ENCODE results near the gene ELFN1.

Gene ELFN1

GRCh38 chr7:1632916-1633785 is 36.9 kb upstream of the ELFN1 start:
- no peaks in the 10 kb centered on the region for H3K4me1 ChIP-seq (ENCODE audit: control insufficient read depth in 1 of 2, insufficient read depth in 1 of 2, low read depth in 1 of 2, low read length in 1 of 2)
- H3K27me3 ChIP-seq, result peaks cover 17% of the 10 kb centered on the region
- no peak overlapping the region for H3K27ac ChIP-seq
- H3K9me3 ChIP-seq, result no peaks in the 10 kb centered on the region
- no peak overlapping the region for H3K4me3 ChIP-seq (ENCODE audit: low read depth in 1 of 2, low read length in 1 of 2)
- H3K36me3 ChIP-seq, result no peaks in the 10 kb centered on the region
- no peak for TF ChIP-seq CTCF (IDR thresholded peaks at IDR 0.05)

DNA sequence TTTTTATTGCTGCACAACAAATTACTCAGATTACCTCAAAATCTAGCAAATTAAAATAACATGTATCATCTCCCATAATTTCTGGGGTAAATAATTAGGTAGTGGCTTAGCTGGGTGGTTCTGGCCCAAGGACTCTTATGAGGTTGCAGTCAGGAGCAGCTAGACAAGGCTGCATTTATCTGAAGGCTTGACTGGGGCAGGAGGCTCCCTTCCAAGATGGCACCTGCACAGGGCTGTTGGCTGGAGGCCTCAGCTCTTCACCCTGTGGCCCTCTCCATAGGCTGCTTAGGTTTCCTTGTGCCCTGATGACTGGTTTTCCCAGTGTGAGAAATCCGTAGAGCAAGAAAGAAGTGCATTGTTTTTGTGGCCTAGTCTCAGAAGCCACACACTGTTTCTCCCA is 34.7 kb upstream of the ELFN1 start:
- H3K27me3 ChIP-seq, result peaks cover 13% of the 10 kb centered on the region
- H3K27ac ChIP-seq, result no peak overlapping the region
- no peak overlapping the region for H3K4me3 ChIP-seq (ENCODE audit: low read depth in 1 of 2, low read length in 1 of 2)
- no peaks in the 10 kb centered on the region for H3K36me3 ChIP-seq
- no peak for TF ChIP-seq CTCF (IDR thresholded peaks at IDR 0.05)
- no peaks in the 10 kb centered on the region for H3K4me1 ChIP-seq (ENCODE audit: control insufficient read depth in 1 of 2, insufficient read depth in 1 of 2, low read depth in 1 of 2, low read length in 1 of 2)
- no peaks in the 10 kb centered on the region for H3K9me3 ChIP-seq

DNA sequence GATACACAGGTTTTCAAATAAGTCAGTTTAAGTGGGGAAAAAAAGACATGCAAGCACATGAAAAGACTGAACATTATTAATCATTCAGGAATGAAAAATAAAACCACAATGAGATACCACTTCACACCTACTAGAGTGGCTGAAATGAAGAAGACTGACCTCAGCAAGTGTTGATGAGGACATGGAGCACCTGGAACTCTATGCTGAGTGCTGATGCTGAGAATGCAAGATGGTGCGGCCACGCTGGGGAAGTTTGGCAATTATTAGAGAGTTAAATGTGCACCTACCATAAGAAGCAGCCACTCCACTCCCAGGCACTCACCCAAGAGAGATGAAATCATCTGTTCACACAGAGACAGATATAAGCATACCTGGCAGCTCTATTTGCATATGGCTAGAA is 32.9 kb upstream of the ELFN1 start:
- H3K9me3 ChIP-seq, result no peaks in the 10 kb centered on the region
- H3K27ac ChIP-seq, result no peak overlapping the region
- no peak overlapping the region for H3K4me3 ChIP-seq (ENCODE audit: low read depth in 1 of 2, low read length in 1 of 2)
- peaks cover 13% of the 10 kb centered on the region for H3K27me3 ChIP-seq
- H3K36me3 ChIP-seq, result no peaks in the 10 kb centered on the region
- no peak for TF ChIP-seq CTCF (IDR thresholded peaks at IDR 0.05)
- H3K4me1 ChIP-seq (ENCODE audit: control insufficient read depth in 1 of 2, insufficient read depth in 1 of 2, low read depth in 1 of 2, low read length in 1 of 2), result no peaks in the 10 kb centered on the region

DNA sequence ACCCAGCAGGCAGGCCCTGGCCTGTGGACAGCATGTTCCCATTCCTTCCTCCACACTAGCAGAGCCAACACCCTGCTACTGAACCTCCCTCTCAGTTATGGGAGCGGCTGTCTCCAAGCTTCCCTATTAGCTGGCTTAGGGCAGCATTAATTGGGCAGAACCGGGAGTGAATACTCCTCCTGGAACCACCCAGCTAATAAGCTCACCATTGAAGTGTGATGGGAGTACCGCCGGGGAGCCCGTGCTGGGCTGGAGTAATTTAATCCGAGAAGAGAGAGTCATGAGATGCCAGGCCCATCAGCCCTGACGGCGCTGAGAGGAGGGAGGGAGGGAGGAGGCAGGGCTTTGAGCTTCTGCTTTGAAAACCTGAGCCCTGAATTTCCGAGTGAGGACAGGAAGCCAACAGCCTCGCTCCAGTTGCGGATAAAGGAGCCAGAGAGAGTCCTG is 31.8 kb upstream of the ELFN1 start:
- Histone ChIP-seq H3K4me3 (ENCODE audit: low read depth in 1 of 2, low read length in 1 of 2) (no peak overlapping the region), H3K4me1 (ENCODE audit: control insufficient read depth in 1 of 2, insufficient read depth in 1 of 2, low read depth in 1 of 2, low read length in 1 of 2) (no peaks in the 10 kb centered on the region), H3K27ac (no peak overlapping the region), H3K9me3 (no peaks in the 10 kb centered on the region), H3K36me3 (no peaks in the 10 kb centered on the region), H3K27me3 (peaks cover 8% of the 10 kb centered on the region)
- TF ChIP-seq CTCF (IDR thresholded peaks at IDR 0.05), result no peak

DNA sequence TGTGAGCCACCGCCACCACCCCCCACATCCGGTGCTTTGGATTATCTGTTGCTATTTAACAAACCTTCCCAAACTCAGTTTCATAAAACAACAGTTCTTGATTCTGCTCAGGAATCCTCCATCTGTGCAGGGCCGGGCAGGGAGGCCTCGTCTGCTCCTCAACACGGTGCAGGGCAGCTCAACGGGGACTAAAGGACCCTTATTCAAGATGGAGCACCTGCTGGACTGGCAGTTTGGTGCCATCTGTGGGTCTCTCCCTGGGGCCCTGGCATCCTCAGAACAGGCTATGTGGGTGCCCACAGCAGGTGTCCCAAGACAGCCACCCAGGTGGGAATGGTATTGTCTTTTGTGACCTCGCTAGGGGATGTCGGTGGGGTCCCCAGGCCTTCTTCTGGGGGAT is 31.0 kb upstream of the ELFN1 start:
- no peak for TF ChIP-seq CTCF (IDR thresholded peaks at IDR 0.05)
- no peaks in the 10 kb centered on the region for H3K36me3 ChIP-seq
- H3K27me3 ChIP-seq, result no peaks in the 10 kb centered on the region
- H3K4me1 ChIP-seq (ENCODE audit: control insufficient read depth in 1 of 2, insufficient read depth in 1 of 2, low read depth in 1 of 2, low read length in 1 of 2), result no peaks in the 10 kb centered on the region
- no peak overlapping the region for H3K27ac ChIP-seq
- H3K9me3 ChIP-seq, result no peaks in the 10 kb centered on the region
- no peak overlapping the region for H3K4me3 ChIP-seq (ENCODE audit: low read depth in 1 of 2, low read length in 1 of 2)

All from neutrophil (primary cell).